ENCODE measurements around the gene TRPM3.

The TRPM3 gene

DNA sequence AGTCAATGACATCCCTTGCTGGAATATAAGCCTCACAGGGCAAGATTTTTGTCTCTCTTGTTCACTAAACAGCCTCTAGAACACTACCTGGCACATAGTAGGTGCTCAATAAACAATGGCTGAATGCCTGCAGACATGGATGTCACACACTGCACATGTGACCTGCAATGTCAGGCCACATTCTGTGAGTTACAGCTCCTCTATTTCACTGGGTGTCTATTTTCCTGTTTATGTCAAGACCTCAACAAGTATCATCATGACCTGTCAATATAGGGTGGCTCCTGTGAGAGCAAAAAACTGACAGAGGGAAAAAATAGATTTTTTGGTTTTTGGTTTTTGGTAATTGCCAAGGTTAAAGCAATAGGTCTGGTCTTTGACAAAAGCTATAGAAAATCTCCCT is 562.3 kb downstream of the TRPM3 start:
- DNase-seq (ENCODE audit: low read depth in 3 of 3) = no peak

DNA sequence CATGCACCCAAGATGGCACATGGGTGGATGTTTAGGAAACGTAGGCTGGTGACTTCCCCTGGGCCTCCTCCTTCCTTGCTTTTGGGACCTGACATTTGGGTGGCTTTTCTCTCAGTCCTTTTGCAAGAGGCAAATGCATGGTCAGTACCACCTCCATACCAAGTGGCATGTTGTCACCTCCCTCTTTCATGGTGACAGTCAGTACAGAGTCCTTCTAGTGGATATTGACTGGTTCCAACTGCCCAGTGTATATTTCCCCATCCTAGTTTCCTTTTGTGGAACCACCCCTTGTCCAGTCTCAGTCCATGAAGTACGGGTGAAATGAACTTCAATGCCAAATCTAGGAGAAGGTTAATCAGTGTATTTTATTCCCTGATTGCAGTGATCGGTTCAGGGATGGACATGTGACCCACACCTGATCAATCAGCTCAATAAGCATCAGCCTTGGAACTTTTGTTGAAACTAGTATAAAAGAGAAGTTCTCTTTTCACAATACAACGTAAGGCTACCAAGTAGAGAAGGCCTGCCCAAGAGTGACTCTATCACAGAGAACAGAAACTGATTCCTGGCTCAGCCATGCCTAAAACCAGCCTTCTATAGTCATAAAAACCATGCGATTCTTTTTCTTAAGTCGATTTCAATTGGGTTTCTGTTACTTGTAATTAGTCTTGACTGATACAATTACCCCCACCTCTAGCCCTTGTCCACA is 563.6 kb downstream of the TRPM3 start:
- no peak for DNase-seq (ENCODE audit: low read depth in 3 of 3)

DNA sequence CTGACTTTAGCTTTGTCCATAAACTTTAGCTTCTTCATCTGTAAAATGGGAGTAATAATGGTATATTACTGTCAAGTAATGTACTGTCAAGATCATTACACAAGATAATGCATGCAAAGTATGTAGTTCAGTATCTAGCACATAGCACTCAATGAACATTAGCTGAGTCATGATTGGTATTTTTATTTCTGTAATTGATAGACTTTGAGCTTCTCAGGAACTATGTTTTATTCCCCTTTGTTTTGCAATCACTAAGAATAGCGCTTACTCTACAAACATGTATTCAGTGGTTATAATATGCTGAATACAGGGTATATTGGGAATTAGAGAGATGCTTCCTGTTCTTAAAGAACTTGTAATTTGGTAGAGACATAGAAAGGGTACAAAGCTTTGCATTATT is 564.6 kb downstream of the TRPM3 start:
- no peak for DNase-seq (ENCODE audit: low read depth in 3 of 3)

DNA sequence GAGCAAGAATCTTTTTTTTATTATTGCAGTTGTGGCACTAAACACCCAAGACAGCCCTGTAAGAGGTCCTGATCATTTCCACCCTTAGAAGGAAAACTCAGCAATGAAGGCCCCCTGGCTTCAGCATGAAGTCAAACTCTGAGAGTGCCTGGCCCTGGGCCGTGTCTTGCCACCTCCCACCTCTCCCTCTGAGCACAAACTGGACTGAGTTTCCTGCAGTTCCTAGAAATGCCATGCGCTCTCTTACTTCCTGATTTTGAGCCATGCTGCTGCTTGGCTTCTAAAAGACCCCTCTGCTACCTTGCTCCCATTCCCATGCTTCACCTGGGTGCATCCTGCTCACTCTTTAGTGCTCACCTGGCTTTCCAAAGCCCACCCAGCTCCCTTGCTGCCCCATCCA is 566.5 kb downstream of the TRPM3 start:
- DNase-seq (ENCODE audit: low read depth in 3 of 3) = no peak

DNA sequence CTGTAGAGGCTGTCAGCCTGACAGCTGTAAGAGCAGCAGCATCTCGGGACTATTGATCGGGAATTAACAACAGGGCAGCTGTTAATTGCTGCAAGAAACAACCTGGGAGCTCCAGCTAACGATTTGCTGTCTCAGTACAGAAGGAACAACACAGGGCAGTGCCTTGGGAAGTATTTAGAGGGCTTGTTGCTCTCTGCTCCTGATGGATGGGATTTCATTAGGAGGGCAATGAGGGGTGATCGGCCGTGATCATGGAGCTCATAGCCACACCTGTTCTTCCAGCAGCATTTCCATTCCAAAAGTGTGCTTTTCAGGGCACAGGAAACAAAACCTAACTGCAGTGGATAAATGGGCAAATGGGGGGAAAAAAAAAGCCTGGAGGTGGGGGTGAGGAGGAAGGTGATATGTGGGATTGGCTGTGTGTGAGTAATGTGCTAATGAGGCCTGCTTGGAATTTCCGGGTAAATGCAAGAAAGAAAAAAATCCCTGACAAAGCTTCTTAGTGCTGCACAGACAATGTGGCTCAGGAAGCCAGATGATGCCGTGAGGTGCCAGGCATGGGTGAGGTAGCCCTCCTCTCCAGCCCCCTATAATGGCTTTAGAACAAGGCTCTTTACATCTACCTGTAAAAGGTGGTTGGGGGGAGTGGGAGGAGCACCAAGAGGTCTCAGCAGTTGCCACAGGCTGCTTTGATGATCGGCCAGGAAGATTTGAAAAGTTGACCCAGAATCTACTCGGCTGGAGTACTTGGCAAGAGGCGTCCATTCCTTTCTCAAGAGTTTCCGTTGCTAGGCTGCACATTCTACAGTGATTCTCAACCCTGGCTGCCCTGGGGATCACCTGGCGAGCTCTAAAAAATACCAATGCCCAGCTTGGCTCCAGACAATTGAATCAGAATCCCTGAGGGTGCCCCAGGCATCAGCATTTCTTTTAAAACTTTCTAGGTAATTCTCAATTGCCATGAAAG is 567.4 kb downstream of the TRPM3 start:
- DNase-seq (ENCODE audit: low read depth in 3 of 3) = no peak

DNA sequence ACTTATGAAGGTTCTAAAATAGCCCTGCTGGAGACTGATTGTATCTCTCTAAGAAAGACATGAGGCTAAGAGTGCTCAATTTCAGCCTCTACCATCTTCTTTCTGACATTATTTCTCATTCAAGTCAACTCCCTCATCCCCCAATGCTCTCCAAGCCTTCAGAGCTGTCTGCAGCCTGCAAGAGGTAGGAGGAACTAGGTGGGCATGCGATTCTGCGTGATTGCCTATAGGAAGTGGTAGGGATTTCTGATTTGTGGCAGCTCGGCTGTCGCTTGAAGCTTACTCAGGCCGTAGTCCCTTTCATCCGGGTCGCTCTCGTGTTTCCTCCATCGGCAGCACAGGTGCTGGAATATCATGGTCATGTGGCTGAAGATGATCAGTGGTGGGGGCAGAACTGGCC is 568.9 kb downstream of the TRPM3 start:
- no peak for DNase-seq (ENCODE audit: low read depth in 3 of 3)

DNA sequence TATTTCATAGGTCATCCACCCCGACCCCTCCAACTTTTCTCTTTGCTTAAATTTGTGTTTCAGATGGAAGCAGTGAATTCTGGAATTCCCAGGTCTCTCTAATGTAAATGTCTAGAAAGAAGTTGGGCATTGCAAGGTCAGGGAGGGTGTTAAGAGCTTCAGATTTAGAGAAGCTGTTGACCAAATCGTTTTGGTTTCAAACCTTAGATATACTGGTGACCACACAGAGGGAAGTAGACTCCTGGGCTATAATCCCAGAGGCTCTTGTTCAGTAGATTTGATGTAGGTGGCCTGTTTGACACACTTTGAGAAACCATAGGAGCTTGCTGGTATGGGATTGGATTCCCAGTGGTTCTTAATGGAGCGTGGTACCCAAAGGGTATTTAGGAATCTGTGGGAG is 569.6 kb downstream of the TRPM3 start:
- DNase-seq (ENCODE audit: low read depth in 3 of 3) = no peak

DNA sequence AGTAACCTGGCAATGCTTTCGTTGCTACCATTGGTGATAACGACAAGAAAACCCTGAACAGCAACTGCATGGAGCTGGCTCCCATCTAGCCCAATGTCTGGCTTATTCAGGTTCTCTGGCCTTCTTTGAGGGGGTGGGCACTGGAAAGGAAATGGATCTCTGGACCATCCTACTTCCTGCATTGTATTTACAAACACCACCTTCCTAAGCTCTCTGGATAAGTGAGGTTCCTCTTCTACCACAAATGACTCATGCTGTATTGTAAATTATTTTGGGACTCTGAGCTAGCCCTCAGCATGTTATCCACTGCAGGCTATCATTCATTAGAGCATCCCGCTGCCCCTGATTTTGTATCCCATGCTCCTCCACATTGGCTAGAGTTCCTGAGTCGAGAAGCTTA is 570.0 kb downstream of the TRPM3 start:
- no peak for DNase-seq (ENCODE audit: low read depth in 3 of 3)

DNA sequence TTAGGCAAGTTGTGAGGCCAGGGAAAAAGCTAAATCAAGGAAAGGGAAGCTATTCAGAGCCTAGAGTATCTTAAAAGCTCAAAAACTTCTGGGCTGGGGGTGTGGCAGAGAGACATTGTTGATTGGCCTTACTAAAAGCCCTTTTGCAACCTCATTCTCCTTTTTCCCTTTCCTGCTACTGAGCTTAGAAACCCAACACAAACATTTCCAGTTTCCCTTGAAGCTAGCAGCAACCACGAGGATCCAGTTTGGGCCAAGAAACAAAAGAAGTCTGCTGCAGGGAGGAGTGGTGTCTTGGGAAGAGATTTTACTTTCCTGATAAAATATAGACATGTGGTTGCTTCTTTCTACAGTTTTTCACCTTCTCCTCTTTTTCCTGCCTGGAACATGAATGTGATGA is 571.5 kb downstream of the TRPM3 start:
- DNase-seq (ENCODE audit: low read depth in 3 of 3) = no peak

DNA sequence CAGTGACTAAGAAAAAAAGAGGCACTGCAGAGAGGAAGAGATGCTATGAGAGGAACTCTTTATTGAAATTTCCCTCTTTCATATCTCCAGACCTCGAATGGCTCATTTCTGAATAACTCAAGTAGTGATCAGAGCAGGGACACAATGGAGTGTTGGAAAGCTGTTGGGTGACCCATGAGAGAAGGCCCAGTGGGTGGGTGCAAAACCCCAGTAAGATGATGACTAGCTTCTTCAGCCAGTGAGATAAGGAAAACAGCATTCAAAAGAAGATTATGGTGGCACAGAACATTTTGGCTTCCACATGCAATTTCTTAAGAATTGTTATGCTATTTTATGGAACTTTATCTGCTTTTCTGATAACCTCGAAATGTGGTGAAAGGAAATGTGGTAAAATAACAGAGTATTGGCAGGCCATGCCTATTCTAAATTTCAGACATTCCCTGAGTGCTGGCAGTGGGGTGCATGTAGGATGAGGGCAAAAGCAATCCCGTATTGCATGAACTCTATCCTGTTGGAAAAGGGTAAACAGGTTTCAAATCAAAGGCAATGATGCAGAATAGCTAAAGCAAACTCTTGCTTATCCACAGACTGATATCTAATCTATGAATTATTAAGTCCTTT is 579.0 kb downstream of the TRPM3 start:
- DNase-seq (ENCODE audit: low read depth in 3 of 3) = no peak

DNA sequence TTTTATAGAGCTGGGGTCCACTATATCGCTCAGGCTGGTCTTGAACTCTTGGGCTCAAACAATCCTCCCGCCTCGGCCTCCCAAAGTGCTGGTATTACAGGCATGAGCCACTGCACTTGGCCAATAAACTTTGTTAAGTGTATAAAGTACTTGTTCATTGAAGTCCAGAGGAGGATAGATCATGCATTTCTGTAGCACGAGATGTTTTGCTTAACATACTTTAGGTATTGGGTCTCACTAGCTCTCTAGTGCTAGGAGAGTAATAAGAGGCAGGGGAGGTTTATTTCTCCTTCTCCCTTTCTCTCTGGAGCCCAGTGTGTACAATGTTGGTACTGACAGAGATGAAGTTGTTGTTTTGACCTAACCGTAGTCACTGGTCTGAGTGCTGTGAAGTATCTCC is 581.4 kb downstream of the TRPM3 start:
- DNase-seq (ENCODE audit: low read depth in 3 of 3) = no peak

DNA sequence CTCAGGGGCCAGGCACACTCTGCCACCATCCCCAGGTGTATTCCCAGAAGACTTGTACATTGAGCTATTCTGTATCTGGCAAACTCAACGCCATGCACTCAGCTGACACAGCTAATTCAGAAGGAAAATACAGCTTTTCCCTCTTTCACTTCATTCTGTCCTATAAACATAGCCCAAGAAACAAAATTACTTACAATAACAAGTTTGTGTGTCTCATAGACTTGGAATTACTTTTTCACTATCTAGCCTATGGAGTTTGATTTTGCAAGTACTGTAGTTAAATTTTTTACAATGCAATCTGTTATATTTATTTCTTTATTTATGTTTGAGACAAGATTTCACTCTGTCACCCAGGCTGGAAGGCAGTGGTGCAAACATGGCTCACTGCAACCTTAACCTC is 581.9 kb downstream of the TRPM3 start:
- DNase-seq (ENCODE audit: low read depth in 3 of 3) = no peak

DNA sequence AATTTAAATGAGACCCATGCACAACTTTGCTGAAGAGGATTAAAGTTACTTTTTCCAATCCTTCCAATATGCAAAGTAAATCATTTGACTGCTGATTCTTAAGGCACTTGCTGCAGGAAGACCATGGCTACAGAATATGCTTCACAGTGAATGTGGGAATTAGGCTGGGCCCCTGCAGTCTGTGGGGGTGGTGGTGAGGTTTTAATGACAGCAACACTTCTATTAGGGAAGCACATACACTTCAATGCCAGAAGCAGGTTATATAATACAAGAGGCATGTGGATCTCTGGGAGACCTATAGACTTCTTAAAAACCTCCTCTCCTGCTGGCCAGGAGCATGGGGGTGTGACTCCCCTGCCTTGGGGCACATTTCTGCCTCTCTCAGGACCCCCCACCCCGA is 582.4 kb downstream of the TRPM3 start:
- DNase-seq (ENCODE audit: low read depth in 3 of 3) = no peak

DNA sequence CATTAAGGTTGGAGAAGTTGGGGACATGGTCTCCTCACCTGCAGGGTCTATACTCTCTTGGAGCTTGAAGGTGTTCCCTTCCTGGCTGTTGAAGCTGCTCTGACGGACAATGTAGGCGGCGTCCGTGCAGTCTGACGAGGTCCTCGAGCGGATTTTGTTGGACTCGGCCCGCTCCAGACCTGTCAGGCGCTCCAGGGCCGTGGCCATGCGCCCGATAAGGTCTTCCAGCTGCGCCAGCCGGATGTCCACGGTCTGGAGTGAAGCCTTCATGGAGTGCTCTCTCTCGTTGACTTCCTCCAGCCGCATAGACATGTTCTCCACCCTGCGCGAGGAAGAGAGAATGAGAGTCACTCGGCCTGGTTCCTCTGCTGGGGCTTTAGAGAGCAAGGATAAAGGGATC is 584.3 kb downstream of the TRPM3 start:
- no peak for DNase-seq (ENCODE audit: low read depth in 3 of 3)

DNA sequence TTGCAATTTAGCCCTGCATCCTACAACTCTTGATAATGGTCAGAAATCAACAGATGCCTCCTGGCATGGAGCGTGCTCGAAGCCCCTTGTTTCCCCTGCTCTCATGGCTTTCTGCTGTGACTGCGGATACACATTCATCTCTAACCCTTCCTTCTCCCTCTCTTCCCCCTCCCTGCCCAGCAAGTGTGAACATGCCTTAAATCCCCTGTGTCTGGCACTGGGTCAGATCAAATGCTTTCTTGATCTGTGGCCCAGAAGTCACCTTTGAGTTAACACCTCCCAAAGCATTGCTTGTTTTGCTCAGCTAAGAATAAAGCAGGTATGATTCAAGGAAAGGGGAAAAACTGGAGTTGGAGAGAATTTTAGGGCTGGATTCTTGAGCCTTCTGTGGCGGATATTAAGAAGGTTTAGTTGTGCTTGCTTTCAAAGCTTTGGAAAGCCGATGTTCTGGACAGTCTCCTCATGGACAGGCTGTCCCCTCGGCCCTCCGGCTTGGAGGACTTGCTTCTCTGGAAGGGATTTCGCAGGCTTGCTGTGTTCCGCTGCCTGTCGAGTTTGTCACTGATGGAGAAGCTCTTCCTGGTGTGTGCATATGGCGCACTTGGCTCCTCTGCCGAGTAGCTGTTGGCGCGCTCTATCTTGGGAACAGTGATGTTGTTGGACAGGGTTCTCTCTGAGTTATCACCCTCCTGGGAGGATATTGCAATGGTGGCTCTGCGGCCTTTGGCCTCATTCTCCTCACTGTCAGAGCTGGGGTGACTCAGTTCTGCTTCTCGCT is 585.7 kb downstream of the TRPM3 start:
- DNase-seq (ENCODE audit: low read depth in 3 of 3) = no peak

DNA sequence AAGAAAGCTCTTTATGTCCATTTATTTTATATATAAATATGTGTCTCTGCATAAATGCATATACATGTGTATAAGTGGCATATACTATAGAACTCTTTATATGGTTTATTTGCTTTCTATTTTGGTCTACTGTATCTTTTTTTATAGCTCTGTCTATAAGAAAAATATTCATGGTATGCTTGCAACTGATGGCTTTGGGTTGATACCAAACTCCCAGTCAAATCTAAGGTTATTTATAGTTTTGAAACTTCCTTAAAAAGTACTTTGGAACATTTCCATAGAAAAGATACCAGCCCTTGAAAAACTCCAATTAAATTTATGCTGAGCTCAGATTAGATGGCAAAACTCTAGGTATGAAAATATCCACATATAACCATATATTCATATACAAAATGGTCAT is 587.0 kb downstream of the TRPM3 start:
- no peak for DNase-seq (ENCODE audit: low read depth in 3 of 3)

DNA sequence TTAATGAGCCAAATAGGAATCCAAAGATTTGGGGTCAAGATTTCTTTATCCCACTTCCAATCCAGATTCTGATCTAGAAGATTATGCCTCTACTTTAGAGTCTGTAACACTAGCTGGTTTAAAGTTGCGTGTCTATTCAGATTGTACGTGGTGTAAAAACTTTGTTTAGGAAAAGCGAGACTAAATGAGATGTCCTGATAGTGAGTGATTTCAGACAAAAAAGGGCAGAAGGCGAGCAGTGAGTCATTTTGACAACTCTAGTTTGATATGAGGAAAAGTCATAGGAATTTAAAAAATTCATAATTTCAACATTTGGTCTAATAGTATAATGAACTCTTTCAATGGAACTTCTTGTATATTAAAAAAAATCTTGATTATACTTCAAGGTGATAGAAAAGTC is 587.4 kb downstream of the TRPM3 start:
- no peak for DNase-seq (ENCODE audit: low read depth in 3 of 3)

DNA sequence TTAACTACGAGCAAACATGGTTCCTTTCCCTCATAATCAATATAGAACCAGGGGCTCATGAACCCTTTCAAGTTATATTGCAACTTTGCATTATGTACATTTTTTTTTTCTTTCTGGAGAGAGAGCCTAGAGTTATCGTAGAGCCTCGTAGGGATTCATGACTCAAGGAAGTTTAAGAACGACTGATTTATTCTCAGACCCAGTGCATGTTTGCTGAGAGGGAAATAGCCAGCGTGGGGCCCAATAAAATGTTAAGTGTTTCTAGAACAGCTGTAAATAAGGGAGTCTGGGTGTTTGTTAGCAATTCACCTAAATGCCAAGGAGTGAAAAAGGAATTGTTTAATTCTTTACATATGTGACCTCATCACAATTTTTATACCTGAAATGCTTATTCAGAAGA is 587.9 kb downstream of the TRPM3 start:
- no peak for DNase-seq (ENCODE audit: low read depth in 3 of 3)

DNA sequence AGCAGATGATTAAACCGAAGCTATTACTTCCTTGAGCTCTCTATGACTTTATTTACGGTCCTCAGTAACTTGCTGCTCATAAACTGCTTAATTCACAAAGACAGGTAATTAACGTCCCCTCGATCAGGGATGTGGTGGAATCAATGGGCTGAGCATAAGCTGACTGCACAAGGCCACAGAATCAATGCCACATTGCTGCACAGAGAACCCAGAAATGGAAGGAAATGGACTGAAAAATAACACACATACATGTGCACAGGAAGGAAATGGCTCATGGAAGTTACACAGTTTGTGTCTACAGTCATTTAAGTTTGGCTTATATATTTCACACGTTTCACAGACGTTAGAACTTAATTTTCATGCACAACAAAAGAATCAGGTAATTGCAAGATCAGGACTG is 588.7 kb downstream of the TRPM3 start:
- no peak for DNase-seq (ENCODE audit: low read depth in 3 of 3)

DNA sequence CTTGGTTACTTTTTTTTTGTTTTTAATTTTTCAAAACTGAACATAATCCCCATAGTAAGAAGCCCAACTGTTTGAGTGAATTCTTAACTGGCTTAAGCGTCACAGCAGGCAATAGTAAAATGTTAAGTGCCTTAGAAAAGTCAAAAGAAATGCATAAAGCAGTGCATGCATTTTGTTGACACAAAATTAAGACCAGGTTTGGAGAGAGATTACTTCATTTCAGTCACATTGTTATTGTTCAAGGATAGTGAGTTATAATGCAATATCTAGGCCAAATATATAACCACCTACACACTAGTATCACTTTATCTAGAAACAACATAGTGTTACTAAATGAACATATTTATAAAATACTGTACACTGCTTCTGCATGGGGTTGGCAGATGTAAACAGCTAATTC is 590.1 kb downstream of the TRPM3 start:
- no peak for DNase-seq (ENCODE audit: low read depth in 3 of 3)

DNA sequence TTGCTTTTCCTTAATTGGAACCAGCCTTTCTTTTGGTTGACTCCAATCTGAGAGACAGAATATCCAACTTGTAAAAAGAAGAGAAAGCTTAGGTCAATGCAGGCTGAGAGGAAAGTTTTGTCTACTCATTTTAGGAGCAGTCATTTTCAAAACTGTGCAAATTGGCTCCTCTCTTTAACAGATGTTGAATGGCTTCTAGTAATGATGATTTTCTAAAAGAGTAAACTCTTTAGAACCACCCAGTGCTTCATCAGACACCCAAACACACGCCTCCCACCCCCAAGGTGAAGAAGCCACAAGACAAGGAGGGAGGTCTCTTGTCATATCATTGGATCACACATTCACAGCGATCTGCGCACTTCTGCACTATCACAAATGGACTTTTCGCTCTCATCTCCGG is 590.7 kb downstream of the TRPM3 start:
- DNase-seq (ENCODE audit: low read depth in 3 of 3) = no peak

DNA sequence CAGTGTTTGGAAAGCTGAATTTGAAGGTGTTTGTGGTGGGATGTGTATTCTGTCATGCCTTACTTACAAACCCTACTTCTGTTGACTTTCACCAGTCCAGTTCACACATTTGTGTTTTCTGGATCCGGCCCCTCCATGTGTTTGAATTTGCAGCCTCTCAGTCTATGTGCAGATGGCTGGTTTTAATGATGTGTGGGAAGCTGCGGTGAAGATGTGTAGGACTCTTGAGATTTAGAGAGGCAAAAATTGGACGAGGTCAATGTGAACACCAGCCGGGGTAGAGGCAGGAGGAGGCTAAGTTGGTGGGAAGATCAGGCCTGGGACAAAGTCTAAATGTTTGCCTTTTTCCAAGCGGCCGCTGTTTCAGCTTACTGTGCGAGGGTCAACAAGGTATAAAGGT is 591.6 kb downstream of the TRPM3 start:
- no peak for DNase-seq (ENCODE audit: low read depth in 3 of 3)

All from stimulated activated CD4-positive, alpha-beta T cell treated with anti-CD3 and anti-CD28 coated beads, TNF-alpha, amount 100 ng/mL, for 48 hours (primary cell).